ENCODE data around the gene NDST3.
"Not testable (repeated sequence)": the region's sequence is repeated elsewhere in the genome, so short reads cannot be mapped to it uniquely, and the experiment has no call there.

The NDST3 gene

DNA sequence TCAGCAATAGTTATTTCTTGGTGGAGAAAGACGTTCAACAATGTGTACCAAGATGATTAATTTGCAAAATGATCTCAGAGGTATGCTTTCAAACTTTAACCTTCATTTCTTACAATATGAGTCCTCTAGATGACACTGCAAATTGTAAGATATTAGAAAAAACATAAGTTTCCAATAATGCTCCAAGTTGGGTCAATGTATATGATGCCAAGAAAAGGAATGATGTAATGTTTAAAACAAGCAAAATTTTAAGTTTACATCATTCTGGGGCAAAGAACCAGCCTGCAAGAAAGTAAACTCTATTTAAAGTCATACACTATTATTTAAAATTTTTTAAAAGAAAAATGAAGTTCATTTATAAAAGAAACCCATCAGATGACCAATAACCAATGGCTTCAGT lies 262.4 kb downstream of the NDST3 start:
- TF ChIP-seq TAF1 (IDR thresholded peaks at IDR 0.05; ENCODE audit: borderline replicate concordance, low read depth, low read length) = no peak
- TF ChIP-seq POLR2A (IDR thresholded peaks at IDR 0.05; ENCODE audit: low read depth, low read length) = no peak
- TF ChIP-seq POLR2AphosphoS5 (IDR thresholded peaks at IDR 0.05; ENCODE audit: low read depth, low read length) = no peak
- FAIRE-seq (no peak), DNase-seq (ENCODE audit: insufficient read length) (no peak)

DNA sequence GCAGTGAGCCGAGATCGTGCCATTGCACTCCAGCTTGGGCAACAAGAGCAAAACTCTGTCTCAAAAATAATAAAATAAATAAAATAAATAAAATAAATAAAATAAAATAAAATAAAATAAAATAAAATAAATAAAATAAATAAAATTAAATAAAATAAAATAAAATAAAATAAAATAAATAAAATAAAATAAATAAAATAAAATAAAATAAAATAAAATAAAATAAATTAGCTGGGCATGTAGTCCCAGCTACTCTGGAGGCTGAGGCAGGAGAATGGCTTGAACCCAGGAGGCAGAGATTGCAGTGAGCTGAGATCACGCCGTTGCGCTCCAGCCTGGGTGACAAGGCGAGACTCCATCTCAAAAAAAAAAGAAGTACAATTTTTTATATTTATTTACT lies 265.3 kb downstream of the NDST3 start:
- not testable (repeated sequence) for DNase-seq (ENCODE audit: insufficient read length); FAIRE-seq

GRCh38 chr4:118307643-118308042 lies 273.4 kb downstream of the NDST3 start:
- FAIRE-seq (no peak), DNase-seq (ENCODE audit: insufficient read length) (no peak)
- no peak for TF ChIP-seq POLR2AphosphoS5 (IDR thresholded peaks at IDR 0.05; ENCODE audit: low read depth, low read length)
- no peak for TF ChIP-seq POLR2A (IDR thresholded peaks at IDR 0.05; ENCODE audit: low read depth, low read length)
- TF ChIP-seq TAF1 (IDR thresholded peaks at IDR 0.05; ENCODE audit: borderline replicate concordance, low read depth, low read length) = no peak

Data from GM12892 (cell line).